Prostate gland (tissue), 2 donors: ENCODE data around the gene RPS15.
A peak's percentile ranks its signal among the peaks of the same experiment; 100 is the strongest.

ENCODE experiments used
- POLR2A ChIP-seq: fragments of 450-650 bp; IDR thresholded peaks from one replicate; pipeline ENCODE4 v1.6.1; 2016; ENCODE audit warnings: antibody characterized with exemption, mild to moderate bottlenecking
- TF ChIP-seq, protein P1 (sequence below), 4 experiments: fragments of 200-600 bp in 2 of 4; fragments of 450-650 bp in 2 of 4; sonication (generic) in 2 of 4; IDR thresholded peaks; 1 replicate in 3 of 4; 2 replicates in 1 of 4; pipeline ENCODE4 v1.5.1; 2016 to 2019; ENCODE audit warnings: antibody characterized with exemption in 4 of 4, mild to moderate bottlenecking in 2 of 4, moderate library complexity in 2 of 4

DNA sequence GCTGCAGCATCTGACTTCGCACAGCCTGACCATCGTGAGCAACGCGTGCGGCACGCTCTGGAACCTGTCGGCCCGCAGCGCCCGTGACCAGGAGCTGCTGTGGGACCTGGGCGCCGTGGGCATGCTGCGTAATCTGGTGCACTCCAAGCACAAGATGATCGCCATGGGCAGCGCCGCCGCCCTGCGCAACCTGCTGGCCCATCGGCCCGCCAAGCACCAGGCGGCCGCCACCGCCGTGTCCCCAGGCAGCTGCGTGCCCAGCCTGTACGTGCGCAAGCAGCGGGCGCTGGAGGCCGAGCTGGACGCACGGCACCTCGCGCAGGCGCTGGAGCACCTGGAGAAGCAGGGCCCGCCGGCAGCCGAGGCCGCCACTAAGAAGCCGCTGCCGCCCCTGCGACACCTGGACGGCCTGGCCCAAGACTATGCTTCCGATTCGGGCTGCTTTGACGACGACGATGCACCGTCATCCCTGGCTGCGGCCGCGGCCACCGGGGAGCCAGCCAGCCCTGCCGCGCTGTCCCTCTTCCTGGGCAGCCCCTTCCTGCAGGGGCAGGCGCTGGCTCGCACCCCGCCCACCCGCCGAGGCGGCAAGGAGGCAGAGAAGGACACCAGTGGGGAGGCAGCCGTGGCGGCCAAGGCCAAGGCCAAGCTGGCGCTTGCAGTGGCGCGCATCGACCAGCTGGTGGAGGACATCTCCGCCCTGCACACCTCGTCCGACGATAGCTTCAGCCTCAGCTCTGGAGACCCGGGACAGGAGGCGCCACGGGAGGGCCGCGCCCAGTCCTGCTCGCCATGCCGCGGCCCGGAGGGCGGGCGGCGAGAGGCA is 27.2 kb downstream of the RPS15 start:
- no peak for TF ChIP-seq POLR2A
- TF ChIP-seq, protein P1, sequence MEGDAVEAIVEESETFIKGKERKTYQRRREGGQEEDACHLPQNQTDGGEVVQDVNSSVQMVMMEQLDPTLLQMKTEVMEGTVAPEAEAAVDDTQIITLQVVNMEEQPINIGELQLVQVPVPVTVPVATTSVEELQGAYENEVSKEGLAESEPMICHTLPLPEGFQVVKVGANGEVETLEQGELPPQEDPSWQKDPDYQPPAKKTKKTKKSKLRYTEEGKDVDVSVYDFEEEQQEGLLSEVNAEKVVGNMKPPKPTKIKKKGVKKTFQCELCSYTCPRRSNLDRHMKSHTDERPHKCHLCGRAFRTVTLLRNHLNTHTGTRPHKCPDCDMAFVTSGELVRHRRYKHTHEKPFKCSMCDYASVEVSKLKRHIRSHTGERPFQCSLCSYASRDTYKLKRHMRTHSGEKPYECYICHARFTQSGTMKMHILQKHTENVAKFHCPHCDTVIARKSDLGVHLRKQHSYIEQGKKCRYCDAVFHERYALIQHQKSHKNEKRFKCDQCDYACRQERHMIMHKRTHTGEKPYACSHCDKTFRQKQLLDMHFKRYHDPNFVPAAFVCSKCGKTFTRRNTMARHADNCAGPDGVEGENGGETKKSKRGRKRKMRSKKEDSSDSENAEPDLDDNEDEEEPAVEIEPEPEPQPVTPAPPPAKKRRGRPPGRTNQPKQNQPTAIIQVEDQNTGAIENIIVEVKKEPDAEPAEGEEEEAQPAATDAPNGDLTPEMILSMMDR (IDR thresholded peaks at IDR 0.05) = peak in 3 of 4 experiments; percentile 9 to 61 (median 53)
